Psoas muscle (tissue), 8 donors: ENCODE data around the gene CDKN2AIP. TPM values are rescaled to one million over a fixed set of nuclear protein-coding genes. Genes with fewer than 3 reads are reported as not detected.

Experiments used
- ATAC-seq, 4 donors: fragments of 200-7000 bp; cut with Tn5 transposase; one replicate each; pipeline ENCODE4 v1.9.1; 2020; ENCODE audit warnings: moderate library complexity in 3 of 4, mild to moderate bottlenecking in 2 of 4
- DNase-seq, 2 donors: peaks; one replicate each; pipeline ENCODE4 v3.0.0-alpha.2; 2020
- H3K27ac ChIP-seq: fragments of 200-600 bp; one replicate; pipeline ENCODE4 v1.8.0; 2022
- H3K27me3 ChIP-seq, 3 donors: fragments of 200-600 bp in 1 of 3; one replicate each; pipeline versions ENCODE4 v1.6.1 to v1.8.0; 2013 to 2022; ENCODE audit warnings: low read length in 2 of 3, mild to moderate bottlenecking in 2 of 3, moderate library complexity in 1 of 3; ENCODE audit not compliant: insufficient read depth in 3 of 3
- H3K36me3 ChIP-seq, 2 donors: fragments of 200-600 bp in 1 of 2; one replicate each; pipeline versions ENCODE4 v1.6.1 to v1.8.0; 2013 to 2022; ENCODE audit warnings: low read depth in 1 of 2, mild to moderate bottlenecking in 1 of 2, moderate library complexity in 1 of 2; ENCODE audit not compliant: insufficient read depth in 1 of 2
- H3K4me1 ChIP-seq: fragments of 200-600 bp; one replicate; pipeline ENCODE4 v1.8.0; 2022
- H3K4me3 ChIP-seq: fragments of 200-600 bp; one replicate; pipeline ENCODE4 v1.8.0; 2022; ENCODE audit warnings: mild to moderate bottlenecking
- H3K9me3 ChIP-seq: fragments of 200-600 bp; one replicate; pipeline ENCODE4 v1.8.0; 2022
- WGBS, 3 donors: extraction: QIAGEN DNeasy Blood & Tissue Kit; methylation state at CpG; one replicate each; pipeline versions ENCODE4 v1.1.6 to v1.1.7; 2013; 5-methylcytosine and 5-hydroxymethylcytosine counted together
- intact Hi-C, 2 donors: fragments of 100-400 bp; cut with DNase I; formaldehyde crosslinking; loops; one replicate each; pipeline versions ENCODE4 v1.11.0 to v1.14.2; 2022
- polyA plus RNA-seq, 3 donors: library from polyadenylated mRNA; stranded (reverse); fragments of 200-250 nt; gene quantifications; one replicate each; pipeline ENCODE4 v1.2.3, GENCODE V29; 2013
- total RNA-seq, 4 donors: library from RNA; stranded (reverse); fragmentation: NEBNext Ultra II Directional in 2 of 4; extraction: Animal tissue kit (Norgen Biotek cat#: 25700) in 2 of 4; gene quantifications; one replicate each; pipeline versions ENCODE4 v1.2.1 to v1.2.4, GENCODE V29; 2021 to 2023
- TF ChIP-seq, protein P1 (sequence below): fragments of 200-600 bp; IDR thresholded peaks from one replicate; pipeline ENCODE4 v1.8.0; 2022; ENCODE audit warnings: antibody characterized with exemption
- donor health status: healthy with polysubstance abuse.
- donor health status: DM: no; HTN: no; CAD: no; lungs with moderate emphysema.
- donor health status: Bipolar disorder and iron deficiency.
- donor health status: healthy.
- donor health status: DM: yes; HTN: yes; CAD: no.
- donor health status: DM: no; HTN: no; CAD: no.
- donor health status: DM: no; HTN: no; CAD: no.
- donor health status: DM: yes; HTN: yes; CAD: no.

CDKN2AIP gene
- total and polyA plus RNA-seq, 7 donors, result 6.5 to 21.0 (median 8.8) TPM

DNA sequence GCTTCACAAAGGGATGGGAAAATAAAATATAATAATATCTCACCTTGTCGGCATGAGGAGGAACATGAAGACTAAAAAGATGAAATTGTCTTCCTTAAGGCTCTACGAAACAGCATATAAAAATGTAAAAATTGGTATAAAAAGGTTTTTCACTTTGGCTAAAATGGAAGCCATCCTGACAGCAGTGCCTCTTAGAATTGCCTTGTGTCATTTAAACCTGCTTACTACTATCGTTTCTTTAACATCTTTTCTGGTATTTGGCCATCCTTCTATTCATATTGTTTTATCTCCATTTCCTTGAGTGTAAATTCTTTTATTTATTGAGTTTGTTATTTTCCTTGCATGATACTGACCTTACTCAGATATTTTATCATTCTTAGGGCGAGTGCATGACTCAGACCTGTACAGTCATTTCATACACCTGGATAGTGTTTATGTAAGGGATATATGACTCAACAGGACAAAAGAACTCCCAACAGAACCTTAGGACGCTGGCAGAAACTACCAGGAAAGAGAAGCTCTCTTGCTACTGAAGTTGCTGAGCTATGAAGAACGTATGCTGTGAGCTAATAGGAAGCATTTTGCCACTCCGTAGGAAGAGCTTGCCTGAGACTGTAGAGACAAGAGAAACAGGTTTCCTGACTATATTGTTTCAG, 5.8 kb upstream of the CDKN2AIP start:
- 74 to 79% (median 78%) methylated on average over 7 of the region's 7 CpGs for WGBS, 3 donors
- H3K9me3 ChIP-seq, result no peaks in the 10 kb centered on the region
- no peak overlapping the region for H3K27ac ChIP-seq
- TF ChIP-seq, protein P1, sequence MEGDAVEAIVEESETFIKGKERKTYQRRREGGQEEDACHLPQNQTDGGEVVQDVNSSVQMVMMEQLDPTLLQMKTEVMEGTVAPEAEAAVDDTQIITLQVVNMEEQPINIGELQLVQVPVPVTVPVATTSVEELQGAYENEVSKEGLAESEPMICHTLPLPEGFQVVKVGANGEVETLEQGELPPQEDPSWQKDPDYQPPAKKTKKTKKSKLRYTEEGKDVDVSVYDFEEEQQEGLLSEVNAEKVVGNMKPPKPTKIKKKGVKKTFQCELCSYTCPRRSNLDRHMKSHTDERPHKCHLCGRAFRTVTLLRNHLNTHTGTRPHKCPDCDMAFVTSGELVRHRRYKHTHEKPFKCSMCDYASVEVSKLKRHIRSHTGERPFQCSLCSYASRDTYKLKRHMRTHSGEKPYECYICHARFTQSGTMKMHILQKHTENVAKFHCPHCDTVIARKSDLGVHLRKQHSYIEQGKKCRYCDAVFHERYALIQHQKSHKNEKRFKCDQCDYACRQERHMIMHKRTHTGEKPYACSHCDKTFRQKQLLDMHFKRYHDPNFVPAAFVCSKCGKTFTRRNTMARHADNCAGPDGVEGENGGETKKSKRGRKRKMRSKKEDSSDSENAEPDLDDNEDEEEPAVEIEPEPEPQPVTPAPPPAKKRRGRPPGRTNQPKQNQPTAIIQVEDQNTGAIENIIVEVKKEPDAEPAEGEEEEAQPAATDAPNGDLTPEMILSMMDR, result no peak
- no peaks in the 10 kb centered on the region for H3K27me3 ChIP-seq
- no peaks in the 10 kb centered on the region for H3K36me3 ChIP-seq
- H3K4me1 ChIP-seq, result peaks cover 11% of the 10 kb centered on the region
- ATAC-seq (no peak), DNase-seq (no peak)
- H3K4me3 ChIP-seq, result no peak overlapping the region
- intact Hi-C loops, result no loop called here

DNA sequence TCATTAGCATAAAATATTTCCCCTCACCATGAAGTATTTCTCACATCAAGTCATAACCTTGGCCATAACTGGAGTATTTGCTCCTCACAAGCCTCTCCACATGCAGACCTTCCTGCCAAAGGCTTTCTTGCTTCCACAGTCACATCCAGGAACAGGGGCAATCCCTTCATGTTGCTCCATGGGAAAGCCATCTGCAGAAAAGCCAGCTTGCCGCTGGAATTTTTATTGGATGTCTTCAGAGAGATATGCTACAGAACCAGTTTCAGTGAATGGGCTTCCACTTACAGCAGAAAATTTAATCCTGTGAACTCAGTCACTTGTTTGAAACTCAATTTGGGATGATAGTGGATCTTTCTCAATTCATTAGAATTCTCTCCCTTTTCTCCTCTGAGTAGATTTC, 3.2 kb upstream of the CDKN2AIP start:
- Histone ChIP-seq H3K27me3 (no peaks in the 10 kb centered on the region), H3K4me1 (peaks cover 21% of the 10 kb centered on the region), H3K27ac (no peak overlapping the region), H3K9me3 (no peaks in the 10 kb centered on the region), H3K36me3 (peaks cover 0 to 7% of the 10 kb centered on the region in 2 donors), H3K4me3 (no peak overlapping the region)
- intact Hi-C loops, result loop anchor here in 1 of 2 donors (5.0 kb wide), 1 partner anchor 61 kb away; no protein-coding TSS in a partner anchor
- TF ChIP-seq, protein P1, result no peak
- 69 to 79% (median 79%) methylated on average over 1 of the region's 1 CpG for WGBS, 3 donors
- DNase-seq (no peak), ATAC-seq (no peak)

DNA sequence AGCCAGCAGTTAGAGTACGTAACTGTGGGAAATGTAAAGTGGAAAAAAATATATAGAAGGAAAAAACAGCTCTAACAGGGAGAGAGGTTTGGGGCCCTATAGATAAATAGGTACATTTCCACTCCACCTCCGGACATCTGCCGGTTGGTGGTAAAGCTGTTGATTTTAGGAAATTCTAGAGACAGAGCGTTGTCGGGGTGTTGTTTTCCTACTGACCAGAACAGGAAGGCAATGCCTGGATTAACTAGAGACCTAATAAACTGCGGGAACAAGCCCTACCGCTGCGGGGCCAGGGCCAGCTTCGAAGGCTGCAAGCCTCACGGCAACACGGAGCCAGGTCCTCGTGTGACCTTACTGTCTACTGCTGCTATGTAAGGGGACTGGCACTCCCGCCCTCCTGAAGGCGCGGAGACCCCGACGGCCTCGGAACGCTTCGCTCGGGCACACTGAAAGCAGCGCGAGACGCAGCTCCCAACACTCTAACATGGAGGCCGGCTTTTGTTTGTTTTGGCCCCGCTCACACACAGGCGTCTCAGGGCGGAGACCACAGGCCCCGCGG, 702 bp upstream of the CDKN2AIP start:
- intact Hi-C loops, result loop anchor here in 1 of 2 donors (5.0 kb wide), 1 partner anchor 59 kb away; no protein-coding TSS in a partner anchor
- H3K27ac ChIP-seq, result peak overlapping the region; percentile 99
- no peaks in the 10 kb centered on the region for H3K9me3 ChIP-seq
- no peaks in the 10 kb centered on the region for H3K27me3 ChIP-seq
- TF ChIP-seq, protein P1, result no peak
- H3K4me1 ChIP-seq, result peaks cover 45% of the 10 kb centered on the region
- ATAC-seq (peak; percentile 60 to 67 (median 64)), DNase-seq (no peak)
- 0 to 1% (median 1%) methylated on average over 30 of the region's 30 CpGs for whole genome bisulfite sequencing, 3 donors
- peaks cover 0 to 31% of the 10 kb centered on the region in 2 donors for H3K36me3 ChIP-seq
- H3K4me3 ChIP-seq, result peak overlapping the region; percentile 98

DNA sequence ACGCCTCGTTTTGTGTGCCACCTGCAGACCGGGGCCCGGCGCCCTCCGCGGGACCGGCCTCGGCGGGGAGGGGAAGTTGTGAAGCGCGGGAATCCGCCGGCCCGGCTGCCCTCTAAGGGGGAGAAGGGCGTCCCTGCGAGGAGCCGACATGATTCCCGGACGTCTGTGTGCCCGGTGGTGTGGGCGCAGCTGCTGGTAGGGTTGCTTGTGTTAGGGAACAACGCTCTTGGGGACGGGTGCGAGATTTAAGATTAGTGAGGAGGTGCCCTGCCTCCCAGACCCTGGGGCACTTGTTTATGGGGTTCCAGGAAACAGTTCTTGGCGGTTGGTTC, 627 bp downstream of the CDKN2AIP start:
- WGBS, 3 donors, result 0% methylated on average over 26 of the region's 26 CpGs
- intact Hi-C loops, result no loop called here
- H3K4me1 ChIP-seq, result peaks cover 57% of the 10 kb centered on the region

More for the DNA sequence above, 627 bp downstream of the CDKN2AIP start:
- TF ChIP-seq, protein P1, result no peak
- H3K36me3 ChIP-seq, result peaks cover 3 to 43% of the 10 kb centered on the region in 2 donors
- peak overlapping the region; percentile 98 for H3K4me3 ChIP-seq
- H3K27me3 ChIP-seq, result no peaks in the 10 kb centered on the region
- H3K9me3 ChIP-seq, result no peaks in the 10 kb centered on the region
- peak; percentile 4 to 33 (median 10) for ATAC-seq
- H3K27ac ChIP-seq, result peak overlapping the region; percentile 99
- no peak for DNase-seq
